ENCODE results near the gene AP2A2.
"Not testable (repeated sequence)": the region's sequence is repeated elsewhere in the genome, so short reads cannot be mapped to it uniquely, and the experiment has no call there.

AP2A2 gene

GRCh38 chr11:1015064-1015463, 89.4 kb downstream of the AP2A2 start:
- Histone ChIP-seq H3K9me3 (replicated peaks; ENCODE audit: low read length) (no peaks in the 10 kb centered on the region), H3K4me3 (ENCODE audit: low read length) (no peak overlapping the region), H3K27me3 (ENCODE audit: control insufficient read depth, insufficient read depth, low read length) (no peaks in the 10 kb centered on the region), H3K9ac (ENCODE audit: low read depth, low read length) (no peak overlapping the region), H3K4me2 (ENCODE audit: low read length) (no peak overlapping the region), H3K36me3 (ENCODE audit: insufficient read depth, low read length) (peaks cover 20% of the 10 kb centered on the region), H3K4me1 (ENCODE audit: control insufficient read depth, insufficient read depth, low read length) (no peaks in the 10 kb centered on the region)

GRCh38 chr11:1015826-1016545, 90.3 kb downstream of the AP2A2 start:
- peaks cover 11% of the 10 kb centered on the region for H3K36me3 ChIP-seq (ENCODE audit: insufficient read depth, low read length)
- no peak overlapping the region for H3K4me2 ChIP-seq (ENCODE audit: low read length)
- no peaks in the 10 kb centered on the region for H3K27me3 ChIP-seq (ENCODE audit: control insufficient read depth, insufficient read depth, low read length)
- H3K9me3 ChIP-seq (replicated peaks; ENCODE audit: low read length), result no peaks in the 10 kb centered on the region
- no peak overlapping the region for H3K4me3 ChIP-seq (ENCODE audit: low read length)
- no peaks in the 10 kb centered on the region for H3K4me1 ChIP-seq (ENCODE audit: control insufficient read depth, insufficient read depth, low read length)
- no peak overlapping the region for H3K9ac ChIP-seq (ENCODE audit: low read depth, low read length)

- not testable (repeated sequence) for H3K27me3 ChIP-seq (ENCODE audit: control insufficient read depth, insufficient read depth, low read length); H3K4me1 ChIP-seq (ENCODE audit: control insufficient read depth, insufficient read depth, low read length); H3K4me3 ChIP-seq (ENCODE audit: low read length); H3K4me2 ChIP-seq (ENCODE audit: low read length); H3K9ac ChIP-seq (ENCODE audit: low read depth, low read length); H3K36me3 ChIP-seq (ENCODE audit: insufficient read depth, low read length); H3K9me3 ChIP-seq (replicated peaks; ENCODE audit: low read length)
Observed at GRCh38 chr11:1016610-1017126, 91.0 kb downstream of the AP2A2 start.

- Histone ChIP-seq H3K4me2 (ENCODE audit: low read length) (no peak overlapping the region), H3K4me3 (ENCODE audit: low read length) (no peak overlapping the region), H3K27me3 (ENCODE audit: control insufficient read depth, insufficient read depth, low read length) (no peaks in the 10 kb centered on the region), H3K4me1 (ENCODE audit: control insufficient read depth, insufficient read depth, low read length) (no peaks in the 10 kb centered on the region), H3K9me3 (replicated peaks; ENCODE audit: low read length) (no peaks in the 10 kb centered on the region), H3K9ac (ENCODE audit: low read depth, low read length) (no peak overlapping the region), H3K36me3 (ENCODE audit: insufficient read depth, low read length) (no peaks in the 10 kb centered on the region)
Observed at GRCh38 chr11:1017269-1018005, 91.8 kb downstream of the AP2A2 start.

- no peaks in the 10 kb centered on the region for H3K27me3 ChIP-seq (ENCODE audit: control insufficient read depth, insufficient read depth, low read length)
Observed at GRCh38 chr11:1018091-1018490, 92.4 kb downstream of the AP2A2 start.

GRCh38 chr11:1019321-1019910, 93.7 kb downstream of the AP2A2 start:
- Histone ChIP-seq H3K4me3 (ENCODE audit: low read length) (no peak overlapping the region), H3K36me3 (ENCODE audit: insufficient read depth, low read length) (no peaks in the 10 kb centered on the region), H3K9ac (ENCODE audit: low read depth, low read length) (no peak overlapping the region), H3K4me1 (ENCODE audit: control insufficient read depth, insufficient read depth, low read length) (no peaks in the 10 kb centered on the region), H3K27me3 (ENCODE audit: control insufficient read depth, insufficient read depth, low read length) (no peaks in the 10 kb centered on the region), H3K9me3 (replicated peaks; ENCODE audit: low read length) (no peaks in the 10 kb centered on the region), H3K4me2 (ENCODE audit: low read length) (no peak overlapping the region)

More at GRCh38 chr11:1018091-1018490, 92.4 kb downstream of the AP2A2 start:
- H3K9me3 ChIP-seq (replicated peaks; ENCODE audit: low read length), result no peaks in the 10 kb centered on the region
- H3K4me2 ChIP-seq (ENCODE audit: low read length), result no peak overlapping the region
- H3K4me1 ChIP-seq (ENCODE audit: control insufficient read depth, insufficient read depth, low read length), result no peaks in the 10 kb centered on the region
- H3K9ac ChIP-seq (ENCODE audit: low read depth, low read length), result no peak overlapping the region
- H3K36me3 ChIP-seq (ENCODE audit: insufficient read depth, low read length), result no peaks in the 10 kb centered on the region
- H3K4me3 ChIP-seq (ENCODE audit: low read length), result no peak overlapping the region

GRCh38 chr11:1020211-1020905, 94.7 kb downstream of the AP2A2 start:
- Histone ChIP-seq H3K9ac (ENCODE audit: low read depth, low read length) (no peak overlapping the region), H3K4me1 (ENCODE audit: control insufficient read depth, insufficient read depth, low read length) (no peaks in the 10 kb centered on the region), H3K27me3 (ENCODE audit: control insufficient read depth, insufficient read depth, low read length) (no peaks in the 10 kb centered on the region), H3K4me3 (ENCODE audit: low read length) (no peak overlapping the region), H3K9me3 (replicated peaks; ENCODE audit: low read length) (no peaks in the 10 kb centered on the region), H3K36me3 (ENCODE audit: insufficient read depth, low read length) (no peaks in the 10 kb centered on the region), H3K4me2 (ENCODE audit: low read length) (no peak overlapping the region)

- H3K9ac ChIP-seq (ENCODE audit: low read depth, low read length), result no peak overlapping the region
- no peak overlapping the region for H3K4me3 ChIP-seq (ENCODE audit: low read length)
- H3K4me1 ChIP-seq (ENCODE audit: control insufficient read depth, insufficient read depth, low read length), result no peaks in the 10 kb centered on the region
- no peak overlapping the region for H3K4me2 ChIP-seq (ENCODE audit: low read length)
- no peaks in the 10 kb centered on the region for H3K36me3 ChIP-seq (ENCODE audit: insufficient read depth, low read length)
- H3K9me3 ChIP-seq (replicated peaks; ENCODE audit: low read length), result no peaks in the 10 kb centered on the region
- H3K27me3 ChIP-seq (ENCODE audit: control insufficient read depth, insufficient read depth, low read length), result no peaks in the 10 kb centered on the region
Observed at GRCh38 chr11:1022411-1022810, 96.7 kb downstream of the AP2A2 start.

GRCh38 chr11:1022908-1023810, 97.5 kb downstream of the AP2A2 start:
- Histone ChIP-seq H3K4me2 (ENCODE audit: low read length) (no peak overlapping the region), H3K4me1 (ENCODE audit: control insufficient read depth, insufficient read depth, low read length) (no peaks in the 10 kb centered on the region), H3K27me3 (ENCODE audit: control insufficient read depth, insufficient read depth, low read length) (no peaks in the 10 kb centered on the region), H3K4me3 (ENCODE audit: low read length) (no peak overlapping the region), H3K36me3 (ENCODE audit: insufficient read depth, low read length) (no peaks in the 10 kb centered on the region), H3K9ac (ENCODE audit: low read depth, low read length) (no peak overlapping the region), H3K9me3 (replicated peaks; ENCODE audit: low read length) (no peaks in the 10 kb centered on the region)

GRCh38 chr11:1023811-1024596, 98.3 kb downstream of the AP2A2 start:
- Histone ChIP-seq H3K36me3 (ENCODE audit: insufficient read depth, low read length) (no peaks in the 10 kb centered on the region), H3K9me3 (replicated peaks; ENCODE audit: low read length) (no peaks in the 10 kb centered on the region), H3K27me3 (ENCODE audit: control insufficient read depth, insufficient read depth, low read length) (no peaks in the 10 kb centered on the region), H3K9ac (ENCODE audit: low read depth, low read length) (no peak overlapping the region), H3K4me1 (ENCODE audit: control insufficient read depth, insufficient read depth, low read length) (no peaks in the 10 kb centered on the region), H3K4me2 (ENCODE audit: low read length) (no peak overlapping the region), H3K4me3 (ENCODE audit: low read length) (no peak overlapping the region)

Measured in skeletal muscle satellite cell (primary cell).